Loucy (cell line): ENCODE measurements around the gene PLA2G7.

Experiments
- H2AFZ ChIP-seq: fragments of 200-600 bp; sonication (generic); 2 replicates; pipeline ENCODE4 v1.6.0; 2016; ENCODE audit warnings: antibody characterized with exemption, mild to moderate bottlenecking, low read length, moderate library complexity
- H3F3A ChIP-seq: fragments of 200-600 bp; 2 replicates; pipeline ENCODE4 v1.6.0; 2016; ENCODE audit warnings: antibody characterized with exemption, low read depth, mild to moderate bottlenecking
- H3K27me3 ChIP-seq: fragments of 200-600 bp; sonication (generic); 2 replicates; pipeline ENCODE4 v1.6.1; 2014; ENCODE audit warnings: low read length, mild to moderate bottlenecking; ENCODE audit not compliant: insufficient read depth, poor library complexity, severe bottlenecking
- H3K36me3 ChIP-seq: fragments of 200-600 bp; sonication (generic); 2 replicates; pipeline ENCODE4 v1.6.1; 2016; ENCODE audit warnings: low read length; ENCODE audit not compliant: insufficient read depth
- H3K4me1 ChIP-seq: fragments of 200-600 bp; sonication (generic); 2 replicates; pipeline ENCODE4 v1.5.1; 2014; ENCODE audit warnings: low read length, mild to moderate bottlenecking; ENCODE audit not compliant: insufficient read depth, poor library complexity, severe bottlenecking
- H3K4me2 ChIP-seq: fragments of 200-600 bp; sonication (generic); 2 replicates; pipeline ENCODE4 v1.6.0; 2014; ENCODE audit warnings: antibody characterized with exemption, low read length, low read depth, mild to moderate bottlenecking; ENCODE audit not compliant: poor library complexity, severe bottlenecking
- H3K4me3 ChIP-seq: fragments of 200-600 bp; sonication (generic); 2 replicates; pipeline ENCODE4 v1.5.1; 2014; ENCODE audit warnings: low read length, mild to moderate bottlenecking, mixed read lengths; ENCODE audit not compliant: poor library complexity, severe bottlenecking
- H3K79me2 ChIP-seq: fragments of 200-600 bp; sonication (generic); 2 replicates; pipeline ENCODE4 v1.6.1; 2014; ENCODE audit warnings: low read length; ENCODE audit not compliant: insufficient read depth
- H3K9ac ChIP-seq: fragments of 200-600 bp; sonication (generic); 2 replicates; pipeline ENCODE4 v1.6.0; 2014; ENCODE audit warnings: mild to moderate bottlenecking, low read depth, low read length, moderate library complexity; ENCODE audit not compliant: poor library complexity, severe bottlenecking
- H3K9me2 ChIP-seq: fragments of 200-600 bp; sonication (generic); replicated peaks from 2 replicates; pipeline ENCODE4 v1.6.1; 2016; ENCODE audit warnings: low read depth, low read length, mixed read lengths
- H3K9me3 ChIP-seq: fragments of 200-600 bp; sonication (generic); 2 replicates; pipeline ENCODE4 v1.6.1; 2014; ENCODE audit warnings: mild to moderate bottlenecking, antibody characterized with exemption, low read length, low read depth; ENCODE audit not compliant: insufficient read depth
- H4K20me1 ChIP-seq: fragments of 200-600 bp; sonication (generic); 2 replicates; pipeline ENCODE4 v1.6.0; 2014; ENCODE audit warnings: antibody characterized with exemption, low read length, mild to moderate bottlenecking; ENCODE audit not compliant: insufficient read depth, poor library complexity, severe bottlenecking
- CTCF ChIP-seq: fragments of 200-600 bp; sonication (generic); conservative IDR thresholded peaks from 2 replicates; pipeline ENCODE4 v1.5.1; 2014; ENCODE audit warnings: mild to moderate bottlenecking, antibody characterized with exemption, low read length
- EZH2phosphoT487 ChIP-seq: fragments of 200-600 bp; IDR thresholded peaks from 2 replicates; pipeline ENCODE4 v1.6.1; 2018; ENCODE audit warnings: antibody characterized with exemption, mild to moderate bottlenecking, moderate library complexity, borderline replicate concordance

The PLA2G7 gene

GRCh38 chr6:46661483-46661882 is 73.7 kb downstream of the PLA2G7 start:
- no peak overlapping the region for H3K4me2 ChIP-seq

GRCh38 chr6:46657642-46658041 is 77.5 kb downstream of the PLA2G7 start:
- Histone ChIP-seq H4K20me1 (no peaks in the 10 kb centered on the region), H3K27me3 (no peaks in the 10 kb centered on the region), H3K4me1 (no peaks in the 10 kb centered on the region), H3K79me2 (no peaks in the 10 kb centered on the region), H3K4me3 (no peak overlapping the region), H3K4me2 (no peak overlapping the region), H2AFZ (no peak overlapping the region), H3K9ac (no peak overlapping the region), H3K36me3 (no peaks in the 10 kb centered on the region), H3K9me2 (no peaks in the 10 kb centered on the region), H3F3A (no peaks in the 10 kb centered on the region), H3K9me3 (no peaks in the 10 kb centered on the region)
- TF ChIP-seq EZH2phosphoT487 (no peak), CTCF (no peak)

More at GRCh38 chr6:46661483-46661882, 73.7 kb downstream of the PLA2G7 start:
- no peak overlapping the region for H3K9ac ChIP-seq
- no peaks in the 10 kb centered on the region for H3K9me3 ChIP-seq
- H3K36me3 ChIP-seq, result no peaks in the 10 kb centered on the region
- no peaks in the 10 kb centered on the region for H3F3A ChIP-seq
- H3K27me3 ChIP-seq, result no peaks in the 10 kb centered on the region
- H3K79me2 ChIP-seq, result no peaks in the 10 kb centered on the region
- no peaks in the 10 kb centered on the region for H3K4me1 ChIP-seq
- no peak overlapping the region for H3K4me3 ChIP-seq
- H4K20me1 ChIP-seq, result no peaks in the 10 kb centered on the region
- TF ChIP-seq EZH2phosphoT487 (no peak), CTCF (no peak)
- no peaks in the 10 kb centered on the region for H3K9me2 ChIP-seq
- H2AFZ ChIP-seq, result no peak overlapping the region

GRCh38 chr6:46655803-46656202 is 79.4 kb downstream of the PLA2G7 start:
- Histone ChIP-seq H3K9me2 (no peaks in the 10 kb centered on the region), H3K4me1 (no peaks in the 10 kb centered on the region), H3F3A (no peaks in the 10 kb centered on the region), H3K79me2 (no peaks in the 10 kb centered on the region), H3K4me3 (no peak overlapping the region), H4K20me1 (no peaks in the 10 kb centered on the region), H3K27me3 (no peaks in the 10 kb centered on the region), H2AFZ (no peak overlapping the region), H3K36me3 (no peaks in the 10 kb centered on the region), H3K4me2 (no peak overlapping the region), H3K9ac (no peak overlapping the region), H3K9me3 (no peaks in the 10 kb centered on the region)
- TF ChIP-seq EZH2phosphoT487, result no peak
- TF ChIP-seq CTCF, result 0 out of 2 replicates have a peak, but pooled peaks have one; percentile 19
